Choroid plexus epithelial cell (primary cell): ENCODE results near the gene PLXNB3.

Source experiments
- DNase-seq: peaks from one replicate; pipeline ENCODE4 v3.0.0-alpha.2; 2010; ENCODE audit warnings: low read depth
- H3K4me3 ChIP-seq: 2 replicates; pipeline ENCODE4 v1.5.1; 2011; ENCODE audit warnings: low read depth, mild to moderate bottlenecking, control low read depth, low read length, moderate library complexity
- TF ChIP-seq, protein P1 (sequence below): conservative IDR thresholded peaks from 2 replicates; pipeline ENCODE4 v1.5.1; 2011; ENCODE audit warnings: low read depth, mild to moderate bottlenecking, control low read depth, inconsistent platforms, low read length, moderate library complexity

The PLXNB3 gene

DNA sequence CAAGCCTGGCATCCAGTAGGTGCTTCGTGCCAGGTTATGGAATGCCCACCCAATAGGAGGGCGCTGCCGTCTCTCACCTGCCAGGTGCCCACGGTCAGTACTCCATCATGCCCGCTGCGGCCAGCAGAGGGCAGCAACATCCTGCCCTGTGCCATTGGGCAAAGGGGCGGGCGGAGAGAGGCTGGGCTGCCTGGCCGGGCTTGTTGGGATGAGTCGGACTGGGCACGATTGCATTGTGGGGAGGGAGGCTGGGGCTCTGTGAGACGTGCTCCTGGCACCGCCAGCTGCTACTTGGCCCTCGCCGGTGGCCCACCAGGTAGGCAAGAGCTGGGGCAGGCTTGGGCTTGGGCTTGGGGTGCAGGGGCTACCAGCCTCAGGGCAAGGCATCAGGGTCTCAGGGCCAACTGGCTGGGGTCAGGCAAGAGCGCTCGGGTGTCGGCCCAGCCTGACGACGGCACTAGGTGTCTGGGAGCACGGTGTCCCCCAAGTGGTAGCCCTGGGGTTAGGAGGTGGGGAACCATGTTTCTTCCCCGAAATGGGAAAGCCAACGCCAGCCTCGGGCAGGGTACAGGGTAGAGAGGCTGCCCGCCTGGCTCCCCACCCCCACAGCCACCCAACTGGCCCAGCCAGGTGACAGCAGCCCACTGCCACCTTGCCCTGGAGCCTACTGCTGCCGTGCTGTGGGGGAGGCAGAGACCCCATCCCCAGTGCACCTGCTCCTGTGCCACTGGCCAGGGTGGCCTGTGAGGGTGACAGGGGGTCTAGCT, at the start of gene PLXNB3:
Gene PLXNB3 (plus strand): TSS at position 261 of the 767 bp plus-strand sequence. CDS start 1,287 bp downstream, outside the sequence.
- TF ChIP-seq, protein P1, sequence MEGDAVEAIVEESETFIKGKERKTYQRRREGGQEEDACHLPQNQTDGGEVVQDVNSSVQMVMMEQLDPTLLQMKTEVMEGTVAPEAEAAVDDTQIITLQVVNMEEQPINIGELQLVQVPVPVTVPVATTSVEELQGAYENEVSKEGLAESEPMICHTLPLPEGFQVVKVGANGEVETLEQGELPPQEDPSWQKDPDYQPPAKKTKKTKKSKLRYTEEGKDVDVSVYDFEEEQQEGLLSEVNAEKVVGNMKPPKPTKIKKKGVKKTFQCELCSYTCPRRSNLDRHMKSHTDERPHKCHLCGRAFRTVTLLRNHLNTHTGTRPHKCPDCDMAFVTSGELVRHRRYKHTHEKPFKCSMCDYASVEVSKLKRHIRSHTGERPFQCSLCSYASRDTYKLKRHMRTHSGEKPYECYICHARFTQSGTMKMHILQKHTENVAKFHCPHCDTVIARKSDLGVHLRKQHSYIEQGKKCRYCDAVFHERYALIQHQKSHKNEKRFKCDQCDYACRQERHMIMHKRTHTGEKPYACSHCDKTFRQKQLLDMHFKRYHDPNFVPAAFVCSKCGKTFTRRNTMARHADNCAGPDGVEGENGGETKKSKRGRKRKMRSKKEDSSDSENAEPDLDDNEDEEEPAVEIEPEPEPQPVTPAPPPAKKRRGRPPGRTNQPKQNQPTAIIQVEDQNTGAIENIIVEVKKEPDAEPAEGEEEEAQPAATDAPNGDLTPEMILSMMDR = peak; percentile 76
- peak; percentile 61 for DNase-seq
- peak within 1 kb of the TSS; percentile 11 for H3K4me3 ChIP-seq

DNA sequence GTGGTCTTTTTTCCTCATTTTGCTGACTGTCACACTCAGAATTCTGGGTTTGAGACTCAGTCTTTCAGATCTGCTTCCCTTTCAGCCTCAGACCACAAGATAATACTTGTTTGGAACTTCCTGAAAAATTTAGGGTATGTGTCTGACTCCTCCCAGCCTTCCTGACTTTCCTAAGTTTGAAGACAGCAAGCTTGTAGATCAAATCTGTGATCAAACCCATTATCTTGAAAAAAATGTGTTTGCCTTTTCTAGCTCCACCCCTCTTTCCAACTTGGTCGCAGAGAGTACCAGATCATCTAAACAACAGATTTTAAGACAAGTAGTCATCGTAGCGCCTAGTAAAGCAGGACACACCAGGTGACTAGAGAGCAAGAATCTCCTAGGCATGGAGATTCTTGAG, 49.8 kb upstream of the PLXNB3 start:
- TF ChIP-seq, protein P1 = no peak
- no peak for DNase-seq
- H3K4me3 ChIP-seq = no peak overlapping the region

DNA sequence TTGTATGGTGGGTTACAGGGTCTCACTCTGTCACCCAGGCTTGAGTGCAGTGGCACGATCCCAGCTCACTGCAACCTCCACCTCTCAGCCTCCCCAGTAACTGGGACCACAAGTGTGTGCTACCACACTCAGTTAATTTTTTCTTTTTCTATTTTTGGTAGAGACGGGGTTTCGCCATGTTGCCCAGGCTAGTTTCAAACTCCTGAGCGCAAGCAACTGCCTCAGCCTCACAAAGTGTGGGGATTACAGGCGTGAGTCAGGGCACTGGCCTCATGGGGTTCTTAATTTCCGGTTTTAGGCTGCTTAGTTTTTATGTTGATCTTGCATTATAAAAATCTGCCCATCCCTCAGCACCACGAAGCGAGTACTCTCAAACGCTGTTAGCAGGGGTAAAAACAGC, 46.6 kb upstream of the PLXNB3 start:
- TF ChIP-seq, protein P1 = no peak
- DNase-seq = no peak
- H3K4me3 ChIP-seq = no peak overlapping the region

DNA sequence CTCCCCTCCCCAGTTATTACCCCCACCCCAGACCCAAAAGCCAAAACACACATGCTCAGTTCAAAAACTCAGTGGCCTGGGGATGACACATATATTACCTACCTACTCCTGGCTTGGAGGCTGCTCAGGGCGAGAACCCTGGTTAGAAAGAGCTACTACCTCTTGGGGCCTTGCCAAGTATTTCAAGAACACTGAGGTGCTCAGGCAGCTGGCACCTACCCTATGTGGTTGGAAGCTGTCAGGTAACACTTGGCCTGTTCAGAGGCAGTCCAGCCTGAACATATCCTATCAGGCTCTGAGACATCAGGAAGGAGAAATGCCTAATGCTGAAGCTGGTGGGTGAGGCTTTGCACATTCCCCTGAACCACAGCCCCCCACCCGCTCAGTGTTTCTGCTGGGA, 44.8 kb upstream of the PLXNB3 start:
- TF ChIP-seq, protein P1 = no peak
- no peak overlapping the region for H3K4me3 ChIP-seq
- DNase-seq = no peak

DNA sequence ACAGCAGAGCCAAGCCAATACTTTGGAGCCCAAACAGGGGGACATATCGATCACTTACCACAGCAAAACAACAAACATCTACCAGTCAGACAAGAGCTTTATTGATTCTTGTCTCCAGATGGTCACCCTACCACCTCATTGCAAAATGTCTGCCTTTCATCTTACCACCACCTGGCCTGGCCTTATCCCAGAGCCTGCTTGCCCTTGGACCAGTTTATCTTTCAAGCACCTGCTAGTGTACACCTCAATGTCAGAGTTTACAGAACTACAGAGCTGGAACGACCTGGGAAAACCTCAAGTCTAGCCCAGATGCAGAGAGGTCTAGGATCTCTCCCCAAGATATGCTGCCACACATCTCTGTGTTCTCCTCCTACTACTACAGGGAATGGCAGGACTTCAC, 44.3 kb upstream of the PLXNB3 start:
- no peak overlapping the region for H3K4me3 ChIP-seq
- TF ChIP-seq, protein P1 = no peak
- no peak for DNase-seq

DNA sequence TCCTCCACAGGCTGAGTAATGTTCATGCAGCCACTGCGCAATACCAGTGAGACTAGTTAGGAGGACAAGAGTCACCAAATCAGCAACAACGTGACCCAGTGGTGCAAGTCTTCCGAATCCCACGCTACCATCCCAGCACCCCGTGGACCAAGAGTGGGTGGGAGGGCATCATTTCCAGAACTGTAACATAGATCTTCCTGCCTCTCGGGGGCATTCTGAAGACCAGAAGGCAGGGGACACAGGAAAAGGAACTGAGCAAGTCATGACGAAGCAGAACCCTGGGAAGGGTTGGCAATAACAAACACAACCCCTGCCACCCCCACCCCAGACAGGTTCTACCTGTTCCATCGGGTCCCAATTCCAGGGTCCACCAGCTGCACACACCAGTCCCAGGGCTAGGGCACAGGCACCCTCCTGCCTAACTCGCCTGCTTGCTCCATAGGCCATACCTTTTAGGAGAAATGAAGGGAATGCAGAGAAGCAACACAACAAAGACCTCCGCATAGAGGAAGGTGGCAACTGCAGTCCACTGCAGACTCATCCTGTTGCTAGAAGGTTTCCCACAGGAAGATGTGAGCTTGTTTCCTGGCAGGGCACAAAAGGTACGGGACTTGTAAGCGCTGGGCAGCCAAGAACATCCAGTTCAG, 41.2 kb upstream of the PLXNB3 start:
- peak overlapping the region; percentile 66 for H3K4me3 ChIP-seq
- TF ChIP-seq, protein P1 = no peak
- no peak for DNase-seq
